M059J (cell line): ENCODE measurements around the gene TESK2. TPM values are rescaled to one million over a fixed set of nuclear protein-coding genes. Genes with fewer than 3 reads are reported as not detected.

Experiments used
- DNase-seq: peaks from one replicate; pipeline ENCODE4 v3.0.0-alpha.2; 2012; ENCODE audit warnings: low read depth
- total RNA-seq: library from RNA; depleted of rRNA; stranded (reverse); fragments of >200 nt; shearing (Covaris generic); gene quantifications from 2 replicates; pipeline ENCODE4 v1.2.3, GENCODE V29; 2014

The TESK2 gene
- total RNA-seq, 1 experiment from 2014 or later, result 3.4 TPM

DNA sequence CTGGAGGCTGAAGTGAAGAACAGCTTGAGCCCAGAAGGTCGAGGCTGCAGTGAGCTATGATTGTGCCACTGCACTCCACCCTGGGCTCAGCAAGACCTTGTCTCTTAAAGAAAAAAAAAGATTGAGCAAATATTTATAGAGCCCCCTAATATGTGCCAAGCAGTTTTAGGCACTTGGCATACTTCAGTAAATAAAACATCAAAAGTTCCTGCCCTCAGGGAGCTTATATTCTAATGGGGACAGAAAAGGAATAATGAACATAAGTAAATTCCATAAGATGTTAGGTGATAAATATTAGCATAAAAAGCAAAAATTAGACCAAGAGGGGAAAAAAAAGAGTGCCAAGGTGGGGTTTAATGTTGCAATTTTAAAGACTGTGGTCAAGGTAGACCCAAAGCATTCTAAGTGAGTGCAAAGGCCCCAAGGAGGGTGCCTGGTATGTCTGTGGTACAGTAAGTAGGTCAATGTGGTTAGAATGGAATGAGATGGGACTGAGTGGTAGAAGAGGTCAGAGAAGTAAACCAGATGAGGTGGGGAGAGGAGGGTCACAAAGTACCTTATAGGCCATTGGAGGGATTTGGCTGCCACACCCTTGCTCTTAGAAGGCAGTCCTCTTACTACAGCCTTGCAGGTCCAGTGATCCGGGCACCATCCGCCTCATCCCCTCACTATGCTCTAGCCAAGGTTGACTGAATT lies 153.2 kb downstream of the TESK2 start:
- peak; percentile 71 for DNase-seq

DNA sequence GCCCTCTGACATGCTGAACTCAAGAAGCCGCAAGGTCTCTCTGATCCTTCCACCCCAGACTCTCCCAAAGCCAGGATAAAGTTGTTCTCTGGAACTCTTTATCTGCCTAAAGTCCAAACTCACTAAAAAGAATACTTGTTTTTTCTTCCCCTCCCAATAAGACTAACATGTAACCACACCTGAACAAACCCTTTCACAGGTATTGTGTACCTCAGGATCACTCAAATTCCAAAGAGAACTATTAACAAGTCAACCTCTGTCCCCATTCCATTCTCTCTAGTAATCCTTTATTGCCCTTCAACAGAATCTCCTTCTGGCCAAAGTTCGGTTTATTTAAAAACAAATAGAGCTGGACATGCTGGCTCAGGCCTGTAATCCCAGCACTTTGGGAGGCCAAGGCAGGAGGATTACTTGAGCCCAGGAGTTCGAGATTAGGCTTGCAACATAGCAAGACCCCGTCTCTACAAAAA lies 155.1 kb downstream of the TESK2 start:
- no peak for DNase-seq

DNA sequence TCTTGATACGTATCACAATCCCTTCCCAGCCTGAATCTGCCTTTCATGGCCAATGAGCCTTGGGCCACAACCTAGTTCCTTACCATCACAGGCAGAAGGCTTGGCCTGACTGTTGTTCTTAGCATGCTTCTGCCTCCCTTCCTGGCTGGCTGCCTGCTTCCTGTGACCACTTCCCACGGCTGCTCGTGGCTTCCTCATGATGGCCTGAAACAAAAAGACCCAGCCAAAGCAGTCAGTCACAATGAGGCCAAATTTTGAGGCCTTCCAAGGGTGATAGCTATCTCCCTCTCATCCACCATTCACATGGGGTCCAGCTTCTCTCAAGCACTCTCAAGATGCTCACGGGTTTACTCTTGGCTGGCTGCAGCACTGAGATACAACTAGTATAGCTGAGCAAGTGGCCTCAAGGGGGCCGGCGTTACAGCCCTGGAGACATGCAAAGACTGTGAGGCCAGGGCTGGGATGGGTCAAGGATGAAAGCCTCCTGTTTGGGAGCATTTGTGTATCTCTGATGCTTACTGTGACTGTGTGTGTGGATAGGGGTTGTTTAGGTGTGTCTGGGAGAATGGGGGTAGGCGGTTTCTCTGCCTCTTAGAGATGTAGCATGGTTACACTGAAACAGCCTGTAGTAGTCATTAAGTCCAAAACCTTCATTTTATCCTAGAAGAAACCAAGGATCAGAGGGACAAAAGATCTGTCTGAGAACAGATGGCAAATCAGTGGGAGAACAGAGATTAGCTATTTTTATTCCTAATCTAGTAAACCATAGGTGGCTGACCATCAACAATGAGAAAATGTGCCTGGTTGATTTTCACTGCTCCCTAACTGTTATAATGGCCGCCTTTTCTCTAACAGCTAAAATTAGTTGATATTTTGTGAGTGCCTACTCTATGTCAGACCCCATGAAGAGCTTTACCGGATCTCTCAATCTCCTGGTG lies 156.4 kb downstream of the TESK2 start:
- DNase-seq, result no peak

DNA sequence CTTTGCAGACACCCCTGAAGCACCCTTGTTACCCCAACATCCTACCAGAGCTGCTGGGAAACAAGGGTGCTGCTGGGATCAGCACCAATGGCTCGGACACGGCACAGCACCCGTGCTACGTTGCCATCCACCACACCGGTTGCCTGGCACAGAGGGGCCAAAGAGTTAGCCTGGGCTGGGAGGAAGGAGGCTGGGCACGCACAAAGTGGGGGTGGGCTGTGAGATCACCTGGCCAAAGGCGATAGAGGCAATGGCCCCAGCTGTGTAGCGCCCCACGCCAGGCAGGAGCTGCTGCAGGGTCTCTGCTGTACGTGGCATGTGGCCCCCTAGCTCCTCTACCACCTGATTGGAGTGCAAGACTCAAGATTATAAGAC lies 158.6 kb downstream of the TESK2 start:
- no peak for DNase-seq

DNA sequence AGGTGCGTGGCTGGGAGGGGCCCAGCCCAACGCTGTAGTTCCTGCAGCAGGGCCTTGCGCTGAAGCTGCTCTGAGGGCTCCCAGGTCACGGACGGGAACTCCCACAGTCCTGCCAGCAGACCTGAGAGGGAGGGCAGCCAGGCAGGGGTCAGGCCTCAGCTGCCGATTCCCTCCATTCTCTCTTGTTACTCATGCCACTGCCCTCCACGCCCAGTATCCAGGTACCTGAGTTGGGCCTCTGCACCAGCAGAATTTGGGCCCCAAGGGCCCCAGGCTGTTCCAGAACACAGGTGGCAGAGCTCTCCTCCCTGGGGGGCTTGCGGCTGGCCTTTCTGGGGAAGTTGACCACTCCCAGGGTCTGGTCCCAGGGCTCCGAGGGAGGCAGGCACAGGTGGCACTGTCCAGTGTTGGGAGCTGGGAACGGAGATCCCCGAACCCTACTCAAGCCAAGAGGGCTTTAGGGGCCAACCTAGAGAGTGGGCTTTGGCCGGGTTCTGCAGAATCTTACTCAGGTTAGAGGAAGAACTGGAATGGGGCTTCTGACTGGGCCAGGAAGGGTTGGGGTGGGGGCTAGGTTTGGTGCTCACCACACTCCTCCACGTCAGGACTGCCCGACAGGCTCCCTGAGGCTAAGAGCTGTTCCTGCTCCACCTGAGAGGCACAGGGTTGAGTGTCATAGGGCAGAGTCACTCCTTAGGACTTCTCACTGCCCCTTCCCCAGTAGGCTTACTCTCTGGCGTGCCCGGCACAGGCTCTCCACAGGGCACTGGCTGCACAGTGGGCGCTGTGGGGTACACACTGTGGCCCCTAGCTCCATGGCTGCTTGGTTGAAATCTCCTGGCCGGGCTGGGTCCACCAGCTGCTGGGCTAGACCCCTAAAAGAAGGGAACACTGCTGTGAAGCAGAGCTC lies 159.3 kb downstream of the TESK2 start:
- no peak for DNase-seq

DNA sequence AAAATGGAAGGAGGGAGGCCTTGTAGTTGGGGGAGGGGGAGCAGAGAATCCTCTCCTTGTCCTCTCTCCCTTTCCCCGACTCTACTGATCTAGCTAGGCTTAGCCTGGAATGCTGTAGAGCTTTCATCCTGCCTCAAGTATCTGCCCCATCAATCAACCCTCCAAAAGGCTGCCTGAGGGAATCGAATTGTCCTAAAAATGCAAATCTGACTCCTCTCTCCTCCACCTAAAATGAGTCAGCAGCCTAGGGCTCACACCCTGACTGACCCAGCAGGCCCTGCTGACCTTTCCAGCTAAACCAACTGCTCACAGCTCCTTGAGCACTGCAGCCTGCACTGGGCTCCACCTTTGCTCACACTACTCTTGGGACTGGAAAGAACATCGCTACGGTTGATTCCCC lies 161.5 kb downstream of the TESK2 start:
- DNase-seq, result peak; percentile 78

DNA sequence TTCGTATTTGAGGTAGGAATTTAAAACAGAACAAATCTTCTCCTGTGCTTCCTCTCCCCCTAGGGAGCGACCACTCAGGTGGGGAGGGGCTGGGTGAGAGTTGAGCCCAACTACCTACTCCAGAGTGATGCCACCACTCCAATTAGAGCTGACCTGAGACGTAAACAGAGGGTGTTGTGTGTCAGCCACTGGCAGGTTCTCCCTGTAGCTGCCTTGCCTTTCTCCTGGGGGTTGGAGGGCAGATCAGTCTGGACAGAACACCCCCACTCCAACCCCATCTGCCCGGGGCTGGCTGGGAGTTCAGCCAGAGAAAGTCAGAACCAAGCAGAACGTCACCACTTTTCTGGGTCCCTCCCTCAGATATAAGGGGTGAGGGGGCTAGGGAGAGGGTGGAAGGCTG lies 162.3 kb downstream of the TESK2 start:
- DNase-seq, result no peak

DNA sequence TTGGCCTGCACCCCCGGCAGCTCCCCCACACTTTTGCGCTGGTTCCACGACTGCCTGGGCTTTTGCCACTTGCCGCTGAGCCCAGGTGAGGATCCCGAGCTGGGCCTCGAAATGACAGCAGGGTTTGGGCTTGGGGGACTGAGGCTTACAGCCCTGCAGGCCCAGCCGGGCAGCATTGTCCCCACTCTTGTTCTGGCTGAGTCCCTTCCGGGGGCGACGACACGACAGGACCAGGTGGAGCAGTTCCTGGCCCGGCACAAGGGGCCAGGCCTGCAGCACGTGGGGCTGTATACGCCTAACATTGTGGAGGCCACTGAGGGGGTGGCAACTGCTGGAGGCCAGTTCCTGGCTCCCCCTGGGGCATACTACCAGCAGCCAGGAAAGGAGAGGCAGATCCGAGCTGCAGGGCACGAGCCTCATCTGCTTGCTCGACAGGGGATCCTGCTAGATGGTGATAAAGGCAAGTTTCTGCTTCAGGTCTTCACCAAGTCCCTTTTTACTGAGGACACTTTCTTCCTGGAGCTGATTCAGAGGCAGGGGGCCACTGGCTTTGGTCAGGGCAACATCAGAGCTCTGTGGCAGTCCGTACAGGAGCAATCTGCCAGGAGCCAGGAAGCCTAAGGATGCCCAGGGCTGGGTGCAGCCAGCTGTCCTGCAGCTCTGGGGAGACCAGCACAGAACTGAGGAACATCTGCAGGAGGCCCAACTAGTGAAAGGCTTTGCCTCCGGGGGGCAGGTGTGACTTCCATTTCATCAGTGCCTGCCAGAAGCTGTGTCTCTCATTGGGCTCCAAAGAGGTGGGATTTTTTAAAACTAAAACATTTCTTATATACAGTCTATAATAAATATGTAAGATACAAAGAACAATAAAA lies 163.1 kb downstream of the TESK2 start:
- DNase-seq, result no peak

DNA sequence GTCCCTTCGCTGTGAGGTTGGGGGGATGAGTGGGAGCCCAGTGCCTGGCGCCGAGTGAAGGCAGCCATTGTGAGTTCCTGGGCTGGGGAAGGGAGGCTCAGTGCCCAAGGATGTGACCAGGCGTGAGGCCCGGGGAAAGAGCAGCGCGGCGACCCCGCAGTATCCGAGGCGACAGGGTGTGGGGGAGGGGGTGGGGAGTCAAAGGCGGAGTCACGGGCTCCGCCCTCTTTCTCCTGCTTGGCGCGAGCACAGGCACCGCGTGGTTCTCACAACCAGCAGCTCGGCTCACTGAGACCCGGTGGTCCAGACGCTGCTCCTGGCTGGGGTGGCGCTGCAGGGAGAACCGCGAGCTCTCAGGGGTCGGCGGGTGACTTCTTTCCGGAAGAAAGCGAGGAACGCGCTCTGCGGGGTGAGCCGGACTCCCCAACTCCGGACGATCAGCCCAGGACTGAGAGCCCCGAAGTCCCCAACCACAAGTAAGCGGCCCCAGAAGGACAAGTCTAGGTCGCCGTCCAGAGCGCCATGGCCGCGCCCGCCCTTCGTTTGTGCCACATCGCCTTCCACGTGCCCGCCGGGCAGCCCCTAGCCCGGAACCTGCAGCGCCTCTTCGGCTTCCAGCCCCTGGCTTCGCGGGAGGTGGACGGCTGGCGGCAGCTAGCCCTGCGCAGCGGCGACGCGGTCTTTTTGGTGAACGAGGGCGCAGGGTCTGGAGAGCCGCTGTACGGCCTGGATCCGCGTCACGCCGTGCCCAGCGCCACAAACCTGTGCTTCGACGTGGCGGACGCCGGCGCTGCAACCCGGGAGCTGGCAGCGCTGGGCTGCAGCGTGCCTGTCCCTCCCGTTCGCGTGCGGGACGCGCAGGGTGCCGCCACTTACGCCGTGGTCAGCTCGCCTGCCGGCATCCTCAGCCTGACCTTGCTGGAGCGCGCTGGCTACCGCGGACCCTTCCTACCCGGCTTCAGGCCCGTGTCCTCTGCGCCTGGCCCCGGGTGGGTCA lies 164.0 kb downstream of the TESK2 start, which contains the start of gene HPDL:
Gene HPDL (plus strand): TSS at position 269 of the 997 bp plus-strand sequence. CDS start 254 bp downstream, at position 523.
- DNase-seq, result no peak

DNA sequence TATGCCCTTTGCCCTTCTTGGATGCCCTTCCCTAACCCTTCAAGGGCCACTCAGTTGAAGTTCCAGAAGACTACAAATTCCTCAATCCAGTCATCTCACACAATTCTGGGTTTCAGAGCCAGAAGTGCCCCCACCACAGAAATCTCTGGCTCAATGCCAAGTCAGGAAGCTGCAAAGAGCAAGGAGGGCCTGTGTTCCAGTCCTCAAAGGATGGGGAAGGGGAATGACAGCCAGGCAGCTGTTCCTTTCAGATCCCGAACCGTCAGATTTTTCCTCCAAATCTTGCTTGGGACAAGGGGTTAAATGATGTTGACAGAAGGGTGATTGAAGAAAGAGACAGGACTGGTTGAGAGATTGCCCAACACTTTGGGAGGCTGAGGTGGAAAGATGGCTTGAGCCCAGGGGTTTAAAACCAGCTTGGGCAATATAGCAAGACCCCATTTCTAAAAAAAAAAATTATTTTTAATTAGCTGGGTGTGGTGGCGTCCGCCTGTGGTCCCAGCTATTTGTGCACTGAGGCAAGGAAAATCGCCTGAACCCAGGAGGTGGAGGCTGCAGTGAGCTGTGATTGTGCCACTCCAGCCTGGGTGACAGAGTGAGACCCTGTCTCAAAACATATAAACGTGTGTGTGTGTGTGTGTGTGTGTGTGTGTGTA lies 165.0 kb downstream of the TESK2 start:
- DNase-seq, result no peak

DNA sequence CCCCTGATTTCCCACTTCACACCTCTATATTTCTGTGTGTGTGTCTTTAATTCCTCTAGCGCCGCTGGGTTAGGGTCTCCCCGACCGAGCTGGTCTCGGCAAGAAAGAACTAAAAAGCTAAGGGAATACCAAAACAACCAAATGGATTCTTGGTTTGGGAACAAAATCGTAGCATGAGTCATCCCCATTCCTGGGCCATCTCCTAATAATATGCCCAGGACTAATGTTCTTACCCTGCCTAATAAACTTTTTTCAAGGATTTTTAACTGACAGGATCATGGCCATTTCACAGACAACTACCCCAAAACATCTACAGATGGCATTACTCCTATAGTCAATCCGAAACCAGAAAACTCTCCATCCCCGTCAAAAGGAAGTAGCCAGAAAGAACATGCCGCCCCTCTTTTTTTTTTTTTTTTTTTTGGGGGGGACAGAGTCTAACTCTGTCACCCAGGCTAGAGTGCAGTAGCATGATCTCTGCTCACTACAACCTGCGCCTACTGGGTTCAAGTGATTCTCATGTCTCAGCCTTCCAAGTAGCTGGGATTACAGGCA lies 168.4 kb downstream of the TESK2 start:
- DNase-seq, result no peak

DNA sequence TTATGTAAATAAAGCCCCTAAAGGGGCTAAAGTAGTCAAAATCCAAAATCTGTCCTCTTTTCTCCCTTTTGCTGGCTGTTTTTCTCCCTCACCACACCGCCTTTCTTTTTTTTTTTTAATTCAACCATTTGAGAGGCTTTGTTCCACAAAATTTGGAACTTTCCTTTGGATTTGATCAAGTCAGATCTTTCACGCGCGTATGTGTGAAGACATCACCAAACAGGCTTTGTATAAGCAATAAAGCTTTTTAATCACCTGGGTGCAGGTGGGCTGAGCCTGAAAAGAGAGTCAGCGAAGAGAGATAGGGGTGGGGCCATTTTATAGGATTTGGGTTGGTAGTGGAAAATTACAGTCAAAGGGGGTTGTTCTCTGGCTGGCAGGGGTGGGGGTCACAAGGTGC lies 169.5 kb downstream of the TESK2 start:
- DNase-seq, result no peak

DNA sequence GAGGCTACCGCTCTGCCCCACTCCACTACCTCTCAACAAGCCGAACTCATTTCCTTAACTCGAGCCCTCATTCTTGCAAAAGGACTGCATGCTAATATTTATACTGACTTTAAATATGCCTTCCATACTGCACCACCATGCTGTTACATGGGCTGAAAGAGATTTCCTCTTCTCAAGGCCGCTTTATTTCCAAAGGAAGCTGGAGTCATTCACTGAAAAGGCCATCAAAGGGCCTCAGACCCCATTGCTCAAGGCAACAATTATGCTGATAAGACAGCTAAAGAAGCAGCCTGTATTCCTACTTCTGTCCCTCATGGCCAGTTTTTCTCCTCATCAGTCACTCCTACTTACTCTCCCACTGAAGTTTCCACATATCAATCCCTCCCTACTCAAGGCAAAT lies 171.2 kb downstream of the TESK2 start:
- DNase-seq, result no peak

DNA sequence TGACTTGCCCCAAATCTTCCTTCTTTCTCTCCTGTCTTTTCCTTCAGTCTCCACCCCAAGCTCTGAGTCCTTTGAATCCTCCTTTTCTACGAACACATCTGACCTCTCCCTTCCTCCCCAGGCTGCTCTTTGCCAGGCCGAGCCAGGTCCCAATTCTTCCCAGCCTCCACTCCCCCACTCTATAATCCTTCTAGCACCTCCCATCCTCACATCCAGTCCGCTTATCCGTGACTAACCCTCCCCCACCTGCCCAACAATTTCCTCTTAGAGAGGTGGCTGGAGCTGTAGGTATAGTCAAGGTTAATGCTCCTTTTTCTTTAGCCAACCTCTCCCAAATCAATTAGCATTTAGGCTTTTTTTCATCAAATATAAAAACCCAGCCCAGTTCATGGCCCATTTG lies 173.8 kb downstream of the TESK2 start:
- DNase-seq, result no peak

DNA sequence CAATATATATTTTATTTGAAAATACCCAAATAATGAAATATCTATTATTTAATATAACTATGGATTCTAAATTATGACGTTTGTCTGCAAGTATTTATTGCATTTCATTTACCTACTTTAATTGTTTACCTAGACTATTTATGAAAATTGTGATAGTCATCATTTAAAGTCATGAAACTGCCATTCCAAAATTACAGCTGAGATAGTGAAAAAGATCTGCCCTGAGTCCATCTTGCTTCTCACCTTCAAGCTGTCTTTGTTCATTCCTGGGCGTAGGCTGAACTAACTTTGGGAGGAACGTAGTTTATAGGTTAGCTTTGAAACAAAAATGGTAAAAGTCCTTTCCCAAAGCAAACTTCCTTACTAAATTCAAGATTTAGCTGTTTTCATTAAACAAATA lies 176.7 kb downstream of the TESK2 start:
- no peak for DNase-seq

DNA sequence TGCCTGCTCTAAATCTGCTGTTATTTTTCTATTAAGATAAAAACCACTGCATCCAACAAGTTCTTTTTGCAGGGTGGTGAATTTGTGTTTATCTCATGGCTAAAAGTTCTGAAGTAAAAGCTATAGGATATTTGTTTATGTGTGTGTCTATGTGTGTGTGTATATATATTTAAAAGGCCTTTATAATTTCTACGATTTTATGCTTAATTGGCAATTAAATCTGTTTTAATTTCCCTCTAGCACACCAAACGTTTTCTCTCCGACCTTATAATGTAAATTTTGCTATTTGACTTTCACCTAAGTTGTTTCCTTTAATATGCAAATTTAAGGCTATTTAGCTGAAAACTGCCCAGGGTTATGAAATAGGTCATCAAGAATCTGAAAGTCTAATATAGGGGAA lies 184.1 kb downstream of the TESK2 start:
- no peak for DNase-seq

DNA sequence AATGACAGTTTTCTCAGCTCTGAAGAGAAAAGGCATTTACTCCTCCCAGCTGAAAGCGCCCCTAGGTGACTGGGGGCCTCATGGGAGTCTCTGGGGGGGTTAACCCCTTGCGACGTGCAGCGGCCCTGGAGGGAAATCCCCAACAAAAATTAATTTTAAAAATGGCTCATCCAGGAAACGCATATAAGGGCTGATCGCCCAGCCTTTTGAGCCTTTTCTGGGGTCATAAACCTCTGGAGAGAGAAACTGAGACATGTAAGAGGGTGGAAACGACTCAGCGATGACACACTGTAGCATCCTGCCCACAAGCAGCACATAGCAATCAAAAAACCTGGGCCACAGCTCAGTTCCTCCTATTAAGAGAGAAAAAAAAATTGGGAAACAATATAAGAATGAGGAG lies 184.6 kb downstream of the TESK2 start:
- DNase-seq, result peak; percentile 38

DNA sequence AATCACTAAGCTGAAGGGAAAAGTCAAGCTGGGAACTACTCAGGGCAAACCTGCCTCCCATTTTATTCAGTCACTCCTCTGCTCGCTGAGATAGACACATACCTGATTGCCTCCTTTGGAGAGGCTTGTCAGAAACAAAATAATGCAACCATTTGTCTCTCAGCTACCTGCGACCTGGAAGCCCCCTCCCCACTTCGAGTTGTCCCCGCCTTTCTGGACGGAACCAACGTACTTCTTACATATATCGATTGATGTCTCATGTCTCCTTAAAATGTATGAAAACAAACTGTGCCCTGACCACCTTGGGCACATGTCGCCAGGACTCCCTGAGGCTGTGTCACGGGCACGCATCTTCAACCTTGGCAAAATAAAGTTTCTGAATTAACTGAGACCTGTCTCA lies 185.7 kb downstream of the TESK2 start:
- no peak for DNase-seq
